ENCODE data around the gene GDPD5.
A peak's percentile ranks its signal among the peaks of the same experiment; 100 is the strongest.

Gene GDPD5

GRCh38 chr11:75536786-75537641 is 11.3 kb upstream of the GDPD5 start:
- peak; percentile 43 for DNase-seq (ENCODE audit: low read depth)

DNA sequence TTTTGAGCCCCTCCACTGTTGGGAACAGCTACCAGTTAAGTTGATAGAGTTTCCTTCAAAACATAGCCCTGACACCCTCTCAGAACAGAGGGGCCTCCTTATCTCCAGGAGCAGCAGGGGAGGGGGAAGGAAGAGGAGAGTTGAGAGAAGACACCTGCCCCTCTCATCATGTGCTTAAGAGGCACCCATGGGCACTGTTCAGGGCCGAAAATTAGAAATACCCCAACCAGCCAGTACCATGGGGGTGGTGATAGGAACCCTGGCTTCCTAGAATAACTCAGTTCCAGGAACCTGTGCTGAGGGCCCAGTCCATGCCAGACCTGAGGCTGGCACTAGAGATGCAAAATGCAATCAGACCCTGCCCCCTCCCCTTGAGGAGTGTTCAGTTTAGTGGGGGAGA is 9.3 kb upstream of the GDPD5 start:
- no peak for DNase-seq (ENCODE audit: low read depth)

- no peak for DNase-seq (ENCODE audit: low read depth)
These were observed 8.7 kb upstream of the GDPD5 start for GRCh38 chr11:75534259-75535069.

DNA sequence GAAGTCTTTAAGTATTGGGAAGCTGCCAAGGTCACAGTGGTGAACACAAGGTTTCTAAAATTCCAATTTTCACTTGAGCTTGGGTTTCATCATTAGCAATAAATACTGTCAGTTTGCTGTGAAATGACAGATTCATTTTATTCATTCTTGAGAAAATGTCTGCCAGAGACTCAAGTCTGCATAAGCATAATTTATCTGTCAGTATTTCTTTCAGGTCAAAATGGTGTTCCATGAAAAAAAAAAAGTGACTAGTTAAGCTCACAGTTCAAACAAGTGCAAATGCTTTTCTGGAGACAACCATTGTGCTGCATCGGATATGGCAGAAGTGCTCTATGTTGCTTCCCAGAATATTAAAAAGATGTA is 8.1 kb upstream of the GDPD5 start:
- no peak for DNase-seq (ENCODE audit: low read depth)

- DNase-seq (ENCODE audit: low read depth), result peak; percentile 79
These were observed 6.7 kb upstream of the GDPD5 start for GRCh38 chr11:75532200-75533048.

DNA sequence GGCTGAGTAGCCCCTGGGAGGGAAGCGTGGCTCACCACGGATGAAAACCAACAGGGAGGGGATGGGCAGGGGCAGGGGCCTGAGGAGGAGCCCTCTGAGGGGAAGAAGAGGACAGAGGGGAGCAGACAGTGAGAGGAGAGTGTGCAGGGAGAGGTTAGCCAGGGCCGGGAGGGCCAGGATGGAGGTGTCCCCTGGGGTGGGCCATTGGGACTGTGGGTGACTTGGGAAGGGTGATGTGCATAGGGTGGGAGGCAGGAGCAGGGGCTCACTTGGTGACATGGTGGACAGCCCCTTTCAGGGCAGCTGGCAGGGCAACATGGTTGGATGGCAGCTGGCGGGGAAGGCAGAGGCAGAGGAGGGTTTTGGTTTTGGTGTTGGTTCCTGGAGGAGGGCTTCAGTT is 5.6 kb upstream of the GDPD5 start:
- DNase-seq (ENCODE audit: low read depth), result no peak

DNA sequence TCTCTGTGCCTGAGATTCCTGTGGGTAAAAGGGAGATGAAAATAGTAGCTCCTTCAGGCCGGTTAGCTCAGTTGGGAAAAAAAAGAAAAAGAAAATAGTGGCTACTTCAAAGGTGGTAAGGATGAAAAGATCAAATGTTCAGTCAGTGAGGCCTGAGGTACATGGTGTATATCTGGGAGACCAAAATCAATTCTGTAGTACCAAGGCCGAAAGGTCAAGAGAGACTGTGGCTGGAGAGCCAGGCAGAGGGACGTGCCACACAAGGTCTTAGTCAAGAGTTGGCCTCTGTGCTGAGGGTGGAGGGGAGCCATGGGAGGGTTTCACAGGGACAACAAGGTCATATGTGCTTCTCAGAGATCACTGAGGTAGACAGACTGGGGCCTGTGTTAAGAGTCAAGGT is 4.8 kb upstream of the GDPD5 start:
- DNase-seq (ENCODE audit: low read depth), result no peak

DNA sequence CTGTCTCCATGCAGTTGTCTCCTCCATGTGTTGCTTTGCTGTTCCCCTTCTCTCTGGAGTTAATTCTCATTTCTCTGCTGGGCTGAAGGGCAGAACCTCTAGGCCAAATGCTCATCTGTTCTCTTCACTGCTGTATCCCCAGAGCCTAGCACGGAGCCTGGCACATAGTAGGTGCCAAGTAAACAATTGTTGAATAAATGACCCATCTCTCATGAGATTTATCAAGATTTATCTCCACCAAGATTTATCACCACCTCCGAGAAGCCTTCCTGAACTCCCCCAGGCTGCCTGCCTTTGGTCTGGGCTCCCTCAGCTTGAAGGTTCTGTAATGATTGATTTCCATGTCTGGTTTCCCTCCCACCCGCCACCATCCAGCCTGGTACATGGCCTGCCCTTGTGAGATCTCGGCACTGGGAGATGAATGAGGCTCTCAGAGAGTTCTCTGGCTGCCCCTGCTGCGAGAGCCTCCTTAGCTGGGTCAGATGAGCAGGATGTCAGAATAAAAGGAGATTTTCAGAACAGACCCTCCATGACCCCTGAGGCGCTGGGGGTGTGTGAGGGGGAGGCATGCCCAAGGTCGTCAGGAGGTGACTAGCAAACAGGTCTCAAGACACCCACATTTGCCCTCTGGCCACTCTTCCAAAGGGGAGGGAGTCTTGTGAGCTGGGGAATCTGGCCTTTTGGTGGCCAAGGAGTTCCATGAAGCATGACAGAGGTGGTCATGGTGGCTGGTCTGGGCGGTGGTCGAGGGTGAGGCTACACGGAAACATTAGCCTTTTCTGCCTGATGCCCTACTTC is 2.4 kb upstream of the GDPD5 start:
- DNase-seq (ENCODE audit: low read depth), result no peak

GRCh38 chr11:75527130-75527529 is 1.4 kb upstream of the GDPD5 start:
- DNase-seq (ENCODE audit: low read depth), result no peak

- DNase-seq (ENCODE audit: low read depth), result no peak
These were observed 426 bp upstream of the GDPD5 start for GRCh38 chr11:75526192-75526541.

GRCh38 chr11:75524665-75525432 is 892 bp downstream of the GDPD5 start:
- no peak for DNase-seq (ENCODE audit: low read depth)

- DNase-seq (ENCODE audit: low read depth), result no peak
These were observed 1.7 kb downstream of the GDPD5 start for GRCh38 chr11:75523811-75524664.

- no peak for DNase-seq (ENCODE audit: low read depth)
These were observed 2.6 kb downstream of the GDPD5 start for GRCh38 chr11:75523189-75523588.

- DNase-seq (ENCODE audit: low read depth), result no peak
These were observed 3.3 kb downstream of the GDPD5 start for GRCh38 chr11:75522286-75523044.

GRCh38 chr11:75520688-75521087 is 5.1 kb downstream of the GDPD5 start:
- no peak for DNase-seq (ENCODE audit: low read depth)

DNA sequence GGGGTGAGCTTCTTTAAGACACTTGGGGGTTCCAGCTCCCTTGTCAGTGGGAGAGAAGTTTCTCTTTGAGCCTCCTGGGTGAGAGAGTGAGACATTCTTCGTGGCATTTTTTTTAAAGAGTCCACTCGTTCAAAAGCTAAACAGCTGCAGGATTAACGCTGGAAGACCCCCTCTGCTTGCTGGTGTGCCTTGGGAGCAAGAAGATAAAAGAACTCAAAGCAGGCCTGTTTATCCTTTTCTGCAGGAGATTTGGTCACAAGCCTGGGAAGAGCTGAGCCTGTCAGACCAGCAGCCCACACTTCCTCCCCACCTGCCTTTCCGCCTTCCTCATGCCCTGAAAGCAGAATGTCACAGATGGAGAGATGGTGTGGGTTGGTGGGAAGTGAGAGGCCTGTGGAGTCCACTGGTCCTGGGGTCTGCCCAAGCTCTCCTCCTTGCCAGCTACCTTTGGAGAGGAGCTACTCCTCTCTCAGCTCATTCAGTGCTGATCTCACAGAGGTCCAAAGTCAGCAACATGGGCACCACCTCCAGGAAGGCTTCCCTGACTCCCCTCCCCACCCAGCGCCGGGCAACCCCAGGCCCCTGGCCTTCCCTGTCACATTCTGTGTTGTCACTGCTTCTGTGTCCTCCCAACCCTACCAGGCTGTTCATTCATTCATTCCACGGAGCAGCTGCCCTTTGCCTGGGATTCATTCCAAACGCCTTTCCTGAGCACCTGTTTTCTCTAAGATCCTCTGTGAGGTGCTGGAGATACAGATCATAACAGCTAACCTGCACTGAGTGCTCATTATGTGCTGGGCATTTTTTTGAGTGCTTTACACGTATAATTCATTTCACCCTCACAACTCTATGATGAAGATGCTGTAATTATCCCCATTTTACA is 6.7 kb downstream of the GDPD5 start:
- DNase-seq (ENCODE audit: low read depth), result no peak

DNA sequence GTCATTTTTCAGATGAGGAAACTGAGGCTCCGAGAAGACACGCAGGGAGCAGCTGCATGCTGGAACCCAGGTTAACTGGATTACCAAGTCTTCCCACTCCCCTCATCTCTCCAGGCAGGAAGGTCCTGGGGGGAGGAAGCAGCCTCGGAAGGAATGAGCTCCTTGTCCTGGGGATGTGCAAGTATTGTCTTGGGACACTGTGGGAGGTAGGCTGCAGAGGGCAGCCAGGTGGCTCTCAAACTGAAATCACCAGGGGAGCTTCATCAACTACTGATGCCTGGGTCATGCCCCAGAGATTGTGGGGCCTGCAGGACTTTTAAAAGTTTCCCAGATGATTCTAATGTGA is 7.6 kb downstream of the GDPD5 start:
- DNase-seq (ENCODE audit: low read depth), result no peak

GRCh38 chr11:75516886-75517285 is 8.9 kb downstream of the GDPD5 start:
- DNase-seq (ENCODE audit: low read depth), result no peak

Measured in activated gamma-delta T cell treated with anti-CD3 and anti-CD28 coated beads, Interleukin-2, amount 50 U/mL, for 16 hours (primary cell).